Mammary epithelial cell (primary cell): ENCODE measurements around the gene UMOD.

Source experiments
- CTCF ChIP-seq, 2 donors: IDR thresholded peaks in 1 of 2; conservative IDR thresholded peaks in 1 of 2; 2 replicates each; pipeline ENCODE4 v1.5.1; 2011 to 2012; ENCODE audit warnings: inconsistent platforms in 2 of 2, low read length in 2 of 2, mild to moderate bottlenecking in 2 of 2, control low read depth in 1 of 2, low read depth in 1 of 2; ENCODE audit not compliant: insufficient read depth in 1 of 2; ENCODE audit errors: extremely low read depth in 1 of 2
- EZH2 ChIP-seq: IDR thresholded peaks from 2 replicates; pipeline ENCODE4 v1.6.1; 2012; ENCODE audit warnings: low read length, inconsistent platforms, borderline replicate concordance

- TF ChIP-seq CTCF (conservative IDR thresholded peaks at IDR 0.05 in 1 of 2, IDR thresholded peaks at IDR 0.05 in 1 of 2; ENCODE audit: extremely low read depth in 1 of 2, insufficient read depth in 1 of 2, low read depth in 1 of 2, low read length in 2 of 2) (no peak), EZH2 (no peak)
Measured at GRCh38 chr16:20352615-20353014, at the start of gene UMOD.
